Measurements from ENCODE around the gene USP16.

USP16 gene

DNA sequence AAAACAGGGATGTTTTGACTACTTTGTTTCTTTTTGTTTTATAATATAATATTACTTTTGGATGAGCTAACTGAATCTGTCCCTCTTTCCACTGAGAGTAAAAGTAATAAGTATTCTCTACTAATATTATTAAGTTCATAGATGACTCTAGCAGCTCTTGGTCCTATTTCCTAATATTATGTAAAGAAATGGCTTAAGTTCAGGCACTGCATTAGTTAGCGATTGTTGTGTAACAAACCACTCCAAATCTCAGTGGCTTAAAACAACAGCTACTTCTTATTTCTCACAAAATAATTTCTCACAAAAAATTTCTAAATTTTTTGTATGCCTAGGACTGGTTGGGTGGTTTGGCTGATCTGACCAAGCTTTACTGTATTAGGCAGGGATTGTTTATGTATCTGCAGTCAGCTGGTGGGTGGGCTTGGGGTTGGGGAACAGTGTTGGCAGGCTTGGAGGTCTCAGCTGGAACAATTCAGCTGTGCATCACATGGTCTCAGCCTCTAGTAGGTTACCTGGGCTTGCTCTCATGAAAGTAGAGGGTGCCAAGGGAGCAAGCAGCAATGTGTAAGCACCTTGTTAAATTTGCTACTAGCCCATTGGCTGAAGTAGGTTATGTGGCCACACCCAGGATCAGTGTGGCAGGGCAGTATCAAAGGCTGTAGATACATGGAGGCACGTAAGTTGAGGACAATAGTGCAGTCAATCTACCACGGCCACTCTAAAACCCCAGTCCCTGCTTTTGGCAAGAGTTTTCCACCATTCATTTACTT, 57.8 kb downstream of the USP16 start:
- TF ChIP-seq, protein P1, sequence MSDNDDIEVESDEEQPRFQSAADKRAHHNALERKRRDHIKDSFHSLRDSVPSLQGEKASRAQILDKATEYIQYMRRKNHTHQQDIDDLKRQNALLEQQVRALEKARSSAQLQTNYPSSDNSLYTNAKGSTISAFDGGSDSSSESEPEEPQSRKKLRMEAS (IDR thresholded peaks at IDR 0.05; ENCODE audit: low read depth, low read length): no peak
- no peak for TF ChIP-seq POLR2A (IDR thresholded peaks at IDR 0.05; ENCODE audit: extremely low read depth, insufficient read length)
- no peak for TF ChIP-seq MYC (IDR thresholded peaks at IDR 0.05; ENCODE audit: low read depth, low read length)
- TF ChIP-seq, protein P2, sequence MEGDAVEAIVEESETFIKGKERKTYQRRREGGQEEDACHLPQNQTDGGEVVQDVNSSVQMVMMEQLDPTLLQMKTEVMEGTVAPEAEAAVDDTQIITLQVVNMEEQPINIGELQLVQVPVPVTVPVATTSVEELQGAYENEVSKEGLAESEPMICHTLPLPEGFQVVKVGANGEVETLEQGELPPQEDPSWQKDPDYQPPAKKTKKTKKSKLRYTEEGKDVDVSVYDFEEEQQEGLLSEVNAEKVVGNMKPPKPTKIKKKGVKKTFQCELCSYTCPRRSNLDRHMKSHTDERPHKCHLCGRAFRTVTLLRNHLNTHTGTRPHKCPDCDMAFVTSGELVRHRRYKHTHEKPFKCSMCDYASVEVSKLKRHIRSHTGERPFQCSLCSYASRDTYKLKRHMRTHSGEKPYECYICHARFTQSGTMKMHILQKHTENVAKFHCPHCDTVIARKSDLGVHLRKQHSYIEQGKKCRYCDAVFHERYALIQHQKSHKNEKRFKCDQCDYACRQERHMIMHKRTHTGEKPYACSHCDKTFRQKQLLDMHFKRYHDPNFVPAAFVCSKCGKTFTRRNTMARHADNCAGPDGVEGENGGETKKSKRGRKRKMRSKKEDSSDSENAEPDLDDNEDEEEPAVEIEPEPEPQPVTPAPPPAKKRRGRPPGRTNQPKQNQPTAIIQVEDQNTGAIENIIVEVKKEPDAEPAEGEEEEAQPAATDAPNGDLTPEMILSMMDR (IDR thresholded peaks at IDR 0.05; ENCODE audit: low read depth, low read length): no peak
- no peak for DNase-seq (ENCODE audit: low read depth)
- H3K4me3 ChIP-seq (ENCODE audit: low read depth, low read length): no peak overlapping the region

DNA sequence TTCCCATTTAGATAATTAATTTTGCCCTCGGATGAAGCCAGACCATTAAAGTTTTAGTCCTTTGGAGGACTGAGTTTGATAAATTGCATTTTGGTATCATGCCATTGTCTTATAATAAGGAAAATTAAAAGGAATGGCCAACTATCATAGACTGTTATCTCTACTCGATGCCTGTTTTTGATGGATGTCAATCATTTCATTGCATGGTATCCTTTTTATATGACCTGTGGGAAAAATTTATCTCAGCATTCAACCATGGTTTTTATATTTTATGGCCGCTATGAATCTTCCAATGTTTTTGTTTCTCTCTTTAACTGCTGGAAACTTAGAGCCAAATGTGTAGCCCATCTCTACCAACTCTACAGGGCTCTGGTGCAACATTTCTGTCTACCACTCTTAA, 58.8 kb downstream of the USP16 start:
- no peak for DNase-seq (ENCODE audit: low read depth)
- H3K4me3 ChIP-seq (ENCODE audit: low read depth, low read length): no peak overlapping the region
- TF ChIP-seq MYC (IDR thresholded peaks at IDR 0.05; ENCODE audit: low read depth, low read length) (no peak), POLR2A (IDR thresholded peaks at IDR 0.05; ENCODE audit: extremely low read depth, insufficient read length) (no peak)
- TF ChIP-seq, protein P1 (IDR thresholded peaks at IDR 0.05; ENCODE audit: low read depth, low read length): no peak
- TF ChIP-seq, protein P2 (IDR thresholded peaks at IDR 0.05; ENCODE audit: low read depth, low read length): no peak

DNA sequence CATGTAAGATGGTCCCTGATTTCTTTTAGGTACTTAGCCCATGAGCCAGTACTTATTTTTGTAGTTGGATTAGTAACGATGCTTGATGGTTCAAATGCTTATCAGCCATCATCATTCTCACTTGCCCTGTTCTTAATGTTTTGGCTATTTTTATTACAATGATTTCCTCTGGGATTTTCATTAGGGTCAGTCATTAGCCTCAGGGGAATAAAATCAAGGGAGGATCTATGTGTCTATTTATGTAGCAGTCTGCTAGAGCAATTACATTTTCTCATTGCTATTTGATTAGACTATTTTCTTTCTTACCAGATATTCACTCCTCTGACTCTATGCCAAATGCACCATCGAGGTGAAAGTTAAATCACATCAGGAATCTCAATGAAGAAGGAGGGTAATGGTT, 59.9 kb downstream of the USP16 start:
- TF ChIP-seq MYC (IDR thresholded peaks at IDR 0.05; ENCODE audit: low read depth, low read length): no peak
- TF ChIP-seq, protein P1 (IDR thresholded peaks at IDR 0.05; ENCODE audit: low read depth, low read length): no peak
- DNase-seq (ENCODE audit: low read depth): no peak
- no peak overlapping the region for H3K4me3 ChIP-seq (ENCODE audit: low read depth, low read length)

DNA sequence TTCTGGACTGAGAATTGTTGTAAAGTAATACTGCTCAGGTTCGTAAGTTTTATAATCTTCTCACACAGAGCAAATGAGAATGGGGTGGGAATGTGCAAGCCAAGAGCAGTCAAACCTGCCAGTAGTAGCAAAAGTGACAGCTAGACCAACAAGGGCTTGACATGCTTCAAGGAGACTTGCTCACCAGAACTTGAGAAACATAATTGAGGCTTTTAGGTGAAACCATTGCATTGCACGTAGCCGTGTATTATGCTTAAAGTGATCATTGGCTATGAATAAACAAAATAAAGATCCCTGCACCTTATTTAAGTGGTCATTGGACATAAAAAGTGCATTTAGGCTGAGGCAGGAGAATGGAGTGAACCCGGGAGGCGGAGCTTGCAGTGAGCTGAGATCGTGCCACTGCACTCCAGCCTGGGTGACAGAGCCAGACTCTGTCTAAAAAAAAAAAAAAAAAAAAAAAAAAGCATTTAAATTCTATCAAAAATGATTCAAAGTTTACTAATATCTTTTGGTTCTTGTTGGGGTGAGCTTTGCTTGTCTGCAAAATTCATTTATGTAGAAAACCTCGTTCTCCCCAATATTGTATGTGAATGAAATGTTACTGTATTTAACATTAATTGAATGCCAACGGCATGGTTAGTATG, 60.8 kb downstream of the USP16 start:
- no peak for DNase-seq (ENCODE audit: low read depth)
- H3K4me3 ChIP-seq (ENCODE audit: low read depth, low read length): no peak overlapping the region
- TF ChIP-seq MYC (IDR thresholded peaks at IDR 0.05; ENCODE audit: low read depth, low read length) (no peak), POLR2A (IDR thresholded peaks at IDR 0.05; ENCODE audit: extremely low read depth, insufficient read length) (no peak)
- TF ChIP-seq, protein P1 (IDR thresholded peaks at IDR 0.05; ENCODE audit: low read depth, low read length): no peak
- TF ChIP-seq, protein P2 (IDR thresholded peaks at IDR 0.05; ENCODE audit: low read depth, low read length): no peak

DNA sequence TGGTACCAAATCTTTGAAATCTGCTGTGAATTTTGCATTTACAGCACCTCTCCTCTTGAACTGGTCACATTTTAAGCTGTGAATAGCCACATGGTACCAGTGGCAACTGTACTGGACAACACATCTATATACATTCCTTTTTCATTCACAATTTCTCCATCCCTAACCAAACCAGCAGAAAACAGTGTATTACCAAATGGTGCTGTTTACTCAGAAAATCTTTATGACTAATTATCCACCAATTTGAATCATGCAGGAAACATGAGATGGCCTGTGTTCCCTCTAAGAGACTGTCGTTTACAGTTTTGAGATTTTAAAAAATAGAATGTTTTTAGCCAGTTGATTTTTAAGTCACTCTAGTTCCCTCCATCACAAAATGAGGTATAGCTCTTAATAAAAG, 66.6 kb downstream of the USP16 start:
- no peak overlapping the region for H3K4me3 ChIP-seq (ENCODE audit: low read depth, low read length)
- DNase-seq (ENCODE audit: low read depth): no peak
- TF ChIP-seq, protein P2 (IDR thresholded peaks at IDR 0.05; ENCODE audit: low read depth, low read length): no peak
- TF ChIP-seq MYC (IDR thresholded peaks at IDR 0.05; ENCODE audit: low read depth, low read length) (no peak), POLR2A (IDR thresholded peaks at IDR 0.05; ENCODE audit: extremely low read depth, insufficient read length) (no peak)
- TF ChIP-seq, protein P1 (IDR thresholded peaks at IDR 0.05; ENCODE audit: low read depth, low read length): no peak
